GM12873 (cell line): ENCODE results near the gene MVK.

ENCODE experiments used
- CTCF ChIP-seq: IDR thresholded peaks from 2 replicates; pipeline ENCODE4 v1.5.1; 2012; ENCODE audit warnings: low read depth, mild to moderate bottlenecking, moderate library complexity, low read length, control low read depth; ENCODE audit not compliant: insufficient read depth; ENCODE audit errors: missing control alignments

Gene MVK

GRCh38 chr12:109532721-109533486 lies 40.7 kb upstream of the MVK start:
- TF ChIP-seq CTCF, result no peak

- no peak for TF ChIP-seq CTCF
These were observed 40.2 kb upstream of the MVK start for GRCh38 chr12:109533487-109533740.

DNA sequence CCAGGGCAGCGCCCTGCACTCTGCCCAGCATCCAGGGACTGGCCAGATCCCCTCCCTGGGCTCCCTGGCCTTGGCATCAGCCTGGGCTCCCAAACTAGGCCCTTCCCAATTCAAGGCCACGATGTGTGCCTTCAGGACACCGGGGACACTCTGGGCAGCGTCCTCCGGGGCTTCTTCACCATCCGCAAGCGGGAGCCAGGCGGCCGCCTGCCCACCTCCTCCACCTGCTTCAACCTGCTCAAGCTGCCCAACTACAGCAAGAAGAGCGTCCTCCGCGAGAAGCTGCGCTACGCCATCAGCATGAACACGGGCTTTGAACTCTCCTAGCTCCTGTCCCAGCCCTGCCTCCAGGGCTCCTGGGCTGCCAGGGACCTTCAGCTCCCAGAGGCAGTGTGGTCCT lies 39.1 kb upstream of the MVK start:
- TF ChIP-seq CTCF, result no peak

- TF ChIP-seq CTCF, result no peak
These were observed 38.2 kb upstream of the MVK start for GRCh38 chr12:109535231-109535862.

DNA sequence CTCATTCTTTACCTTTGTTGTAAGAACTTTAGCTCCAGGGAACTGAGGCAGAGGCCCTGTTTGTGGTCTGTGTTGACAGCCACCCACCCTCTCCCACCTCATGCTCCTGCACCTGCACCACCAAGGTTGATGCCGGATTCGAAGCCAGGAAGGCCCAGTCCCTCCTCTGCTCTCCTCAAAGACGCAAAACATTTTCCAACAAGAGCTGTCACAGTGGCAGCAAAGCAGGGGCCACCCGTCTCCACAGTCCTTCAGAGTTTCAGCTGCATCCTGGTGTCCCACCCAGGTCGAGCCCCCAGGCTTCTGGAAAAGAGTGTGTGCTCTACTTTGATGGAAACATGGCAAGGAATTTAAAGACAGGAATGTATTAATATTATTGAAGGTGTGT lies 37.7 kb upstream of the MVK start:
- TF ChIP-seq CTCF, result no peak

DNA sequence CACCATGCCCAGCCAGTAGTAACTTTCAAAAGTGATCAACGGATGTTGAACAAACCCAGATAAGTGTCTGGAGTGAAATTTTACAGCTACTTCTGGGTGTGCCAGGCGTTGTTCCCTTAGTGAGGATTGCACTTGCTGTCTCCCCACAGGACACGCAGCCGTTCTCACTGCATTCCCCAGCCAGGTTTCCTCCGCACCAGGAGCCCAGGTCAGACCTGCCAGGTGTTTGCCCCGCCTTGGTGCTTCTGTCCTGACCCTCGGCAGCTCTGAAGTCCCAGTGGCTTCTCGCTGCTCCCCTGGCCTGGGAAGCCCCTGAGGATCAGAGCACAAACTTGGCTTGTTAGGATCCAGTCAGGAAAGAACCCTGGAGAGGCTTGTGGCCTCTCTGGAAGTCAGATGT lies 36.5 kb upstream of the MVK start:
- no peak for TF ChIP-seq CTCF

GRCh38 chr12:109538191-109538863 lies 35.3 kb upstream of the MVK start:
- TF ChIP-seq CTCF, result no peak
